Gastrocnemius medialis (tissue), 4 donors: ENCODE measurements around the gene ERCC3.

Source experiments
- POLR2A ChIP-seq, 2 donors: fragments of 450-650 bp; IDR thresholded peaks; one replicate each; pipeline ENCODE4 v1.6.1; 2017; ENCODE audit warnings: antibody characterized with exemption in 2 of 2, mild to moderate bottlenecking in 2 of 2, moderate library complexity in 2 of 2
- TF ChIP-seq, protein P1 (sequence below), 5 experiments: fragments of 450-650 bp in 3 of 5; fragments of 200-600 bp in 2 of 5; sonication (generic) in 2 of 5; IDR thresholded peaks in 4 of 5; conservative IDR thresholded peaks in 1 of 5; 1 replicate in 4 of 5; 2 replicates in 1 of 5; pipeline ENCODE4 v1.5.1; 2016 to 2019; ENCODE audit warnings: antibody characterized with exemption in 5 of 5, mild to moderate bottlenecking in 3 of 5, moderate library complexity in 3 of 5

DNA sequence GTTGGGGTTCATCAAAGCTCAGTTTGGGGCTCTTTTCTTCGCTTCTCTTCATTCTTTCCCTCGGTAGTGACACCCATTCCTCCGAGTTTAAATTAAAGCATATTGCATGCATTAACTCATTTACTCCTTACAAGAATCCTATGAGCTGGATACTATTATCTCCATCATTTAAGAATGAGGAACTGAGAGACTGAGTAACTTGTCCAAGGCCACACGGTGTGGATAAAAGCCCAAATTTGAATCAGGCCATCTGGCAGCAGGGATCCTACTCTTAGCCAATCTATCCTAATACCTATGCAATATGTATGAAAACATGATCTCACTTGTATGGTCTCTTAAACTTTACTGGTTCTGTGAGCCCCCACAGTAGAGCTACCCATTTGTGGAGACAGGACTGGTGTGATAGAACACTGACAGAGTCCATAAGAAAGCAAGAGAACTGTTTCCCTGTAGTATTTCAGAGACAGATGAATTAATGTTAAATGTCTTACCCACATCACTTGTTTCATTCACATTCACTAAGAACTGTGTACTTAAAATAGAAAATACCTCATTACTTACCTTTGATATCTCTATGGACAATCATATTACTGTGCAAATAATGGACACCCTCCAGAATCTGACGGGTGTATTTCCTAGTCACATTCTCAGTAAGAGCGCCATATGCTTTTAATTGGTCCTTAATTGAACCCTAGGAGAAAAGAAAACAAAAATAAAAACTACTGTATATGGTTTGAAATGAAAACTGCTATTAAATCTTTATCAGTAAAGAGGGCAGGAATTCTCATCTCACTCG is 20.4 kb upstream of the ERCC3 start:
- TF ChIP-seq, protein P1, sequence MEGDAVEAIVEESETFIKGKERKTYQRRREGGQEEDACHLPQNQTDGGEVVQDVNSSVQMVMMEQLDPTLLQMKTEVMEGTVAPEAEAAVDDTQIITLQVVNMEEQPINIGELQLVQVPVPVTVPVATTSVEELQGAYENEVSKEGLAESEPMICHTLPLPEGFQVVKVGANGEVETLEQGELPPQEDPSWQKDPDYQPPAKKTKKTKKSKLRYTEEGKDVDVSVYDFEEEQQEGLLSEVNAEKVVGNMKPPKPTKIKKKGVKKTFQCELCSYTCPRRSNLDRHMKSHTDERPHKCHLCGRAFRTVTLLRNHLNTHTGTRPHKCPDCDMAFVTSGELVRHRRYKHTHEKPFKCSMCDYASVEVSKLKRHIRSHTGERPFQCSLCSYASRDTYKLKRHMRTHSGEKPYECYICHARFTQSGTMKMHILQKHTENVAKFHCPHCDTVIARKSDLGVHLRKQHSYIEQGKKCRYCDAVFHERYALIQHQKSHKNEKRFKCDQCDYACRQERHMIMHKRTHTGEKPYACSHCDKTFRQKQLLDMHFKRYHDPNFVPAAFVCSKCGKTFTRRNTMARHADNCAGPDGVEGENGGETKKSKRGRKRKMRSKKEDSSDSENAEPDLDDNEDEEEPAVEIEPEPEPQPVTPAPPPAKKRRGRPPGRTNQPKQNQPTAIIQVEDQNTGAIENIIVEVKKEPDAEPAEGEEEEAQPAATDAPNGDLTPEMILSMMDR (IDR thresholded peaks at IDR 0.05 in 4 of 5, conservative IDR thresholded peaks at IDR 0.05 in 1 of 5): no peak
- TF ChIP-seq POLR2A (IDR thresholded peaks at IDR 0.05): no peak
